Suprapubic skin (tissue), 4 donors: Measurements from ENCODE around the gene TCF3. TPM values are rescaled to one million over a fixed set of nuclear protein-coding genes. Genes with fewer than 3 reads are reported as not detected.
A peak's percentile ranks its signal among the peaks of the same experiment; 100 is the strongest.

Experiments used
- DNase-seq, 2 donors: peaks; one replicate each; pipeline ENCODE4 v3.0.0-alpha.2; 2019; ENCODE audit warnings: low spot score in 2 of 2
- H3K27ac ChIP-seq: fragments of 200-600 bp; sonication (generic); one replicate; pipeline ENCODE4 v1.5.1; 2019
- H3K27me3 ChIP-seq: fragments of 200-600 bp; sonication (generic); one replicate; pipeline ENCODE4 v1.5.1; 2019
- H3K36me3 ChIP-seq: fragments of 200-600 bp; sonication (generic); one replicate; pipeline ENCODE4 v1.5.1; 2019
- H3K4me1 ChIP-seq: fragments of 200-600 bp; sonication (generic); one replicate; pipeline ENCODE4 v1.5.1; 2019
- H3K4me3 ChIP-seq: fragments of 200-600 bp; sonication (generic); one replicate; pipeline ENCODE4 v1.5.1; 2019; ENCODE audit warnings: mild to moderate bottlenecking
- H3K9me3 ChIP-seq: fragments of 200-600 bp; sonication (generic); one replicate; pipeline ENCODE4 v1.5.1; 2019
- CTCF ChIP-seq, 2 donors: fragments of 200-600 bp in 1 of 2; fragments of 450-650 bp in 1 of 2; sonication (generic) in 1 of 2; IDR thresholded peaks; one replicate each; pipeline ENCODE4 v1.5.1; 2016 to 2019; ENCODE audit warnings: antibody characterized with exemption in 2 of 2, mild to moderate bottlenecking in 1 of 2, moderate library complexity in 1 of 2
- EP300 ChIP-seq: sonication (generic); formaldehyde crosslinking; IDR thresholded peaks from one replicate; pipeline ENCODE4 v1.6.1; 2017; ENCODE audit warnings: antibody characterized with exemption
- POLR2A ChIP-seq, 2 donors: fragments of 450-650 bp; IDR thresholded peaks; one replicate each; pipeline ENCODE4 v1.6.1; 2017; ENCODE audit warnings: antibody characterized with exemption in 2 of 2, mild to moderate bottlenecking in 2 of 2, moderate library complexity in 2 of 2
- POLR2AphosphoS5 ChIP-seq, 3 donors: sonication (generic); formaldehyde crosslinking; IDR thresholded peaks; one replicate each; pipeline ENCODE4 v1.6.1; 2017; ENCODE audit warnings: antibody characterized with exemption in 3 of 3
- WGBS: methylation state at CpG from one replicate; pipeline ENCODE4 v1.1.5; 2018; 5-methylcytosine and 5-hydroxymethylcytosine counted together
- total RNA-seq, 4 donors: library from RNA; depleted of rRNA; stranded (reverse); fragments of >200 nt; gene quantifications; one replicate each; pipeline ENCODE4 v1.1.0, GENCODE V29; 2016

Gene TCF3
- total RNA-seq, 4 donors from 2014 or later: 57.2 to 80.9 (median 68.7) TPM

GRCh38 chr19:1601613-1602064 lies 50.8 kb downstream of the TCF3 start:
- no peak for DNase-seq
- no peak overlapping the region for H3K27ac ChIP-seq
- H3K36me3 ChIP-seq: peaks cover 38% of the 10 kb centered on the region
- no peaks in the 10 kb centered on the region for H3K9me3 ChIP-seq
- H3K4me1 ChIP-seq: peaks cover 35% of the 10 kb centered on the region
- 90% methylated on average over 14 of the region's 14 CpGs for WGBS
- TF ChIP-seq CTCF (IDR thresholded peaks at IDR 0.05): peak in 1 of 2 donors; percentile 8
- no peak for TF ChIP-seq EP300
- TF ChIP-seq POLR2A (IDR thresholded peaks at IDR 0.05): no peak
- H3K4me3 ChIP-seq: no peak overlapping the region
- no peaks in the 10 kb centered on the region for H3K27me3 ChIP-seq

GRCh38 chr19:1599460-1599846 lies 53.0 kb downstream of the TCF3 start:
- no peak overlapping the region for H3K27ac ChIP-seq
- peaks cover 53% of the 10 kb centered on the region for H3K36me3 ChIP-seq
- H3K4me1 ChIP-seq: peaks cover 22% of the 10 kb centered on the region
- H3K27me3 ChIP-seq: no peaks in the 10 kb centered on the region
- H3K9me3 ChIP-seq: no peaks in the 10 kb centered on the region
- WGBS: no CpG with 5 or more reads among the region's 15 CpGs
- no peak overlapping the region for H3K4me3 ChIP-seq
- no peak for DNase-seq
- TF ChIP-seq CTCF (IDR thresholded peaks at IDR 0.05) (no peak), EP300 (no peak), POLR2A (IDR thresholded peaks at IDR 0.05) (no peak), POLR2AphosphoS5 (IDR thresholded peaks at IDR 0.05) (no peak)

GRCh38 chr19:1598777-1599459 lies 53.5 kb downstream of the TCF3 start:
- Histone ChIP-seq H3K27ac (no peak overlapping the region), H3K4me1 (peaks cover 17% of the 10 kb centered on the region), H3K36me3 (peaks cover 53% of the 10 kb centered on the region), H3K4me3 (no peak overlapping the region), H3K9me3 (no peaks in the 10 kb centered on the region), H3K27me3 (no peaks in the 10 kb centered on the region)
- WGBS: 88% methylated on average over 13 of the region's 20 CpGs
- no peak for DNase-seq
- no peak for TF ChIP-seq CTCF (IDR thresholded peaks at IDR 0.05)
- no peak for TF ChIP-seq POLR2AphosphoS5 (IDR thresholded peaks at IDR 0.05)
- TF ChIP-seq EP300: no peak
- no peak for TF ChIP-seq POLR2A (IDR thresholded peaks at IDR 0.05)

DNA sequence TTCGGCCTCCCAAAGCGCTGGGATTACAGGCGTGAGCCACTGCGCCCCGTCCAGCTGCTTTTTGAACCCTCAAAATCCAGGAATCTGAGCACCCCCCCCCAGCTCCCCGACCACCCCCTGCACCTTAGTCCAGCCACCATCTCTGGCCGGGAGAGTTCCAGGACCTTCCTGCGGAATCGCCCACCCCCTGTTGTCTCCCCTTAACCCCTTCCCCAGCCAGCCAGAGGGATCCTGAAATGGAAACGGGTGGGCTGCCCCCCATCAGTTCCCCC lies 59.0 kb downstream of the TCF3 start:
- no peak for TF ChIP-seq POLR2AphosphoS5 (IDR thresholded peaks at IDR 0.05)
- TF ChIP-seq POLR2A (IDR thresholded peaks at IDR 0.05): no peak
- no peak for TF ChIP-seq EP300
- no peak for TF ChIP-seq CTCF (IDR thresholded peaks at IDR 0.05)
- Histone ChIP-seq H3K4me3 (peak overlapping the region; percentile 83), H3K27me3 (no peaks in the 10 kb centered on the region), H3K4me1 (peaks cover 33% of the 10 kb centered on the region), H3K9me3 (no peaks in the 10 kb centered on the region), H3K36me3 (peaks cover 33% of the 10 kb centered on the region), H3K27ac (no peak overlapping the region)
- 46% methylated on average over 8 of the region's 10 CpGs for WGBS
- no peak for DNase-seq

DNA sequence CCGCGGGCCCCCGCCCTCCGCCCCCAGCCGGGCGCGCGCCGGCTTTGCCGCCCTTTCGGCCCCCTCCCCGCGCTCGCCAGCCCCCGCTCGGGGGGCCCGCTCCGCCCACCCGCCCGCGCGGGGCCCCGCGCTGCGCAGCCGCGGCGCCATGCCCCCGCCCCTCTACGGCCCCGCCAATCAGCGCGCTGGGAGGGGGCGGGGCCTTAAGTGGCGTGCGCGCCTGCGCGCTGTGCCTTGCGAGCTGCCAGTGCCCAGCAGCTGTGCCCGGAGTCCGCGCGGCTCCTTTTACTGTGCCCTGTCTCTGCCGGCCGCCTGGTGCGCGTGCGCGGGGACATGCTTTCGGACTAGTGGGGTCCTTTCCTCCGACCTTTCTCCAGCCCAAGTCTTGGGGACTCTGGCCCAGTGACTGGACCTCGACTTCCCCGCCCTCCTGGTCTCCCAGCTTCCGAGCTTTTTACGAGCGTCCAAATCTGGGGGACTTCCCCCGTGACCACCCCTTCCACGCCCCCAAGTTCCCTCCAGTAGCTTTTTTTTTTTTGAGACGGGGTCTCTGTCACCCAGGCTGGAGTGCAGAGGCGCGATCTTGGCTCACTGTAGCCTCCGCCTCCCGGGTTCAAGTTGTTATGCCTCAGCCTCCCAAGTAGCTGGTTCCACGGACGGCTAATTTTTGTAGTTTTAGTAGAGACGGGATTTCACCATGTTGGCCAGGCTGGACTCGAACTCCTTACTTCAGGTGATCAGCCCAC lies 59.5 kb downstream of the TCF3 start, which contains the start of gene MBD3:
TSS of gene MBD3 (minus strand) at position 111 of the 746 bp plus-strand sequence. CDS start 234 bp downstream, outside the sequence.
- peak; percentile 94 to 95 for DNase-seq
- Histone ChIP-seq H3K4me3 (peak within 1 kb of the TSS; percentile 83), H3K27me3 (no peaks in the 10 kb centered on the region), H3K27ac (peak within 1 kb of the TSS; percentile 98), H3K36me3 (peaks cover 28% of the 10 kb centered on the region), H3K4me1 (peaks cover 35% of the 10 kb centered on the region), H3K9me3 (no peaks in the 10 kb centered on the region)
- WGBS: 3% methylated on average over 24 of the region's 68 CpGs
- no peak for TF ChIP-seq CTCF (IDR thresholded peaks at IDR 0.05)
- no peak for TF ChIP-seq POLR2AphosphoS5 (IDR thresholded peaks at IDR 0.05)
- TF ChIP-seq POLR2A (IDR thresholded peaks at IDR 0.05): no peak
- TF ChIP-seq EP300: no peak
